Measurements from ENCODE around the gene LIMS1. TPM values are rescaled to one million over a fixed set of nuclear protein-coding genes. Genes with fewer than 3 reads are reported as not detected.
A peak's percentile ranks its signal among the peaks of the same experiment; 100 is the strongest.
"Not testable (repeated sequence)": the region's sequence is repeated elsewhere in the genome, so short reads cannot be mapped to it uniquely, and the experiment has no call there.

Gene LIMS1
- total and polyA plus RNA-seq, 5 experiments from 2014 or later: 20.9 to 25.9 (median 21.9) TPM

- H3K36me3 Mint-ChIP-seq, H3K4me3 Mint-ChIP-seq, H3K27me3 Mint-ChIP-seq, ATAC-seq, DNase-seq, H3K9me3 Mint-ChIP-seq, POLR2A ChIA-PET: not testable (repeated sequence)
- Mint-ChIP-seq H3K27ac (peak overlapping the region in 1 of 10 donors; percentile 39), H3K4me1 (peaks cover 9 to 32% (median 19%) of the 10 kb centered on the region in 4 donors)
These were observed 119.2 kb downstream of the LIMS1 start for GRCh38 chr2:108653425-108653824.

DNA sequence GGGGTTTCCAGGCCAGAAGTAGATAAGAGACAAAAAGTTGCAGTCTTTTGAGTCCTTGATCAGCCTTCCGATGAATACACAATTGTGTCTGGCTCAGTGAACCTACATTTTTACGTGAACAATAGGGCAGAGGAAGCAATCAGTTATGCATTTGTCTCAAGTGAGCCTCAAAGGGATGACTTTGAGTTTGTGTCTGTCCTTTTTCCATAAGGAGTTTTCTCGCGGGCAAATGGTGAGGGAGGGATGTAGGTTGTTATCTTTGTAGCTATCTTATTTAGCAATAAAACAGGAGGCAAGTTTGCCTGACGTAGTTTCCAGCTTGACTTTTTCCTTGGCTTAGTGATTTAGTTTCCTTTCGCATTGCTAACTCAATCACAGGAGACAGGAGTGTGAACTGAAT, 119.6 kb downstream of the LIMS1 start:
- POLR2A ChIA-PET, DNase-seq, ATAC-seq, H3K36me3 Mint-ChIP-seq, H3K27me3 Mint-ChIP-seq, H3K9me3 Mint-ChIP-seq, H3K4me3 Mint-ChIP-seq: not testable (repeated sequence)
- H3K4me1 Mint-ChIP-seq: peaks cover 9 to 32% (median 19%) of the 10 kb centered on the region in 4 donors
- H3K27ac Mint-ChIP-seq: peak overlapping the region in 1 of 10 donors; percentile 39

DNA sequence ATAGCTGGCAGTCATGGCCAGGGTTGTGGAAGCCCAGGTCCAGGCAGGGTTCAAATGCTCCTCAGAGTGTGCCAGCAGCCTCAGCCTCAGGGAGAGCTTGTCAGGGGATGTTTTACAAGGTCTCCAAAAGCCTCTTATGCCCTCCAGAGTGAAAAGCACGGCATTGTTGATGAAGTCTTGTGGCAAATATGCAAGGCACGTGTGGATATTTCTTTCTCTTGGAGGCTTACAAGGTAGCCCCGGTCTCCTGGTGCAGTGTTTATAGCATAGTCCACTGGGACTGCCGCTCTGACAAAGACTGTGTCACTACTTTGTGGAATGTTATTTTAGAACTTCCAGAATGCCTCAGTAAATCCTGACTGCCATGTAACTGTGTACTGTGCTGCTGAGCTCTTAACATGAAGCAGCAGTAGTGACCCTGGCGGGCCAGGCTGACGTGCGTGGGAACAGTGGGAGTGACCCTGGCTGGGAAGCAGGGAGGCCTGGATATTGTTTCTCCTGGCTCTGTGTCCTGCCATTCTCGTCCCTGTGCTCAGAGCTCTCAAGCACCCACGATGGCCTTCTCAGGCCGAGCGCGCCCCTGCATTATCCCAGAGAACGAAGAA, 120.4 kb downstream of the LIMS1 start:
- H3K36me3 Mint-ChIP-seq, H3K27me3 Mint-ChIP-seq, H3K9me3 Mint-ChIP-seq, H3K27ac Mint-ChIP-seq, POLR2A ChIA-PET, H3K4me3 Mint-ChIP-seq, DNase-seq, ATAC-seq: not testable (repeated sequence)
- peaks cover 9 to 27% (median 19%) of the 10 kb centered on the region in 4 donors for H3K4me1 Mint-ChIP-seq

DNA sequence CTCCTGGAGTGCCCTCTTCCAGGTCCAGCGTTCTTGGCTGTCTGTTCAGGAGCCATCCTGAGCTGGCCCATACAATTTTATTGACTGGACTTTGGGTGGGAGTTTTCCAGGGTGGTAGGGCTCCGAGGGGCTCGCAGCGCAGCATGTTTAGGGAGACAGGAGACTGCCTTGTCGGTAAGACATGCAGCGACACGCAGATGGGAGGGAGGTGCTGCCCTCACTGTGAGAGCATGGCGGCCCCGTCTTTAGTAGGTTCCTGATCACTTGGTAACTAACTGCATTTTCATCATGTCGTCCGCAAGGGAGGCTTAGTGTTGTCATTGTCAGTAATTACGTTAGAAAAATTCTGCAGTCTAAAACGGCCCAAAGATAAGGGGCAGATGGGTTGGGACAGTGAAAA, 121.0 kb downstream of the LIMS1 start:
- peaks cover 9 to 25% (median 18%) of the 10 kb centered on the region in 4 donors for H3K4me1 Mint-ChIP-seq
- POLR2A ChIA-PET, H3K4me3 Mint-ChIP-seq, H3K36me3 Mint-ChIP-seq, H3K9me3 Mint-ChIP-seq, DNase-seq, H3K27me3 Mint-ChIP-seq, ATAC-seq, H3K27ac Mint-ChIP-seq: not testable (repeated sequence)

DNA sequence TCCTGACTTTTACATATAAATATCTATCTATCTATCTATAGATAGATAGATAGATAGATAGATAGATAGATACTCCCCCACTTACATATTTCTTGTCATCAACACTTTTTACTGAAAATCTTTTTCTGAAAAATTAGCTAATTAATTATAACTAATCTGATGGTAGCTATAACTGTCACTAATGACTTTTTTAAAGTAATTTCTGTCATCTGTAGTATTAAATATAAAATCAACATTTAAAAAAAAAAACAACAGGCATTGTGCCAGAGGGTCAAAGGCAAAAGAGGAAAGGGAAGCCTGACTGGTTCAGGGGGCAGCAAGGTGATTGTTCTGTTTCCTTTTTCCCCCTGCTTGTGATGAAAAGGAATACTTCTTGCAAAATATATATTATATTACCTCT, 122.0 kb downstream of the LIMS1 start:
- ATAC-seq, H3K27ac Mint-ChIP-seq, H3K9me3 Mint-ChIP-seq, H3K36me3 Mint-ChIP-seq, DNase-seq, POLR2A ChIA-PET, H3K27me3 Mint-ChIP-seq, H3K4me3 Mint-ChIP-seq: not testable (repeated sequence)
- peaks cover 6 to 15% (median 10%) of the 10 kb centered on the region in 4 donors for H3K4me1 Mint-ChIP-seq

GRCh38 chr2:108657517-108657916, 123.2 kb downstream of the LIMS1 start:
- POLR2A ChIA-PET, H3K4me3 Mint-ChIP-seq, ATAC-seq, H3K27me3 Mint-ChIP-seq, DNase-seq, H3K9me3 Mint-ChIP-seq, H3K36me3 Mint-ChIP-seq, H3K27ac Mint-ChIP-seq: not testable (repeated sequence)
- H3K4me1 Mint-ChIP-seq: peaks cover 2 to 11% (median 4%) of the 10 kb centered on the region in 4 donors

DNA sequence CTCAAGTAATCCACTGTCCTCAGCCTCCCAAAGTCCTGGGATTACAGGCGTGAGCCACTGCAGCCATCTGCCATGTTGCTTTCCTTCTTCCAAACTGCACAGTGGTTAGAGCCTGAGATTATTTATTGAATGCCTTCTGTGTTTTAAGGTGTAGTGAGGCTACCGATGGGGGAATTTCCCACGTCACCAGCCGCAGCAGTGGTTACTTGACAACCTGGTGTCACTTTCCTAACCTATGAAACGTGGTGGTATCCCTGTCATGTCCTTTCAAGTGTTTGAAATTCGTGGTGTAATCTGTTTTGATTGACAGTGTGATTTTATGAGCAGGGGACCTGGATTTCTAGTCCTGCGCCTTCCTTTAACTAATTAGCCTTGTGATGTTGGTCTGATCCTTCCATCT, 124.3 kb downstream of the LIMS1 start:
- H3K9me3 Mint-ChIP-seq, POLR2A ChIA-PET, H3K36me3 Mint-ChIP-seq, H3K4me3 Mint-ChIP-seq, ATAC-seq, H3K27ac Mint-ChIP-seq, H3K27me3 Mint-ChIP-seq, DNase-seq, H3K4me1 Mint-ChIP-seq: not testable (repeated sequence)

DNA sequence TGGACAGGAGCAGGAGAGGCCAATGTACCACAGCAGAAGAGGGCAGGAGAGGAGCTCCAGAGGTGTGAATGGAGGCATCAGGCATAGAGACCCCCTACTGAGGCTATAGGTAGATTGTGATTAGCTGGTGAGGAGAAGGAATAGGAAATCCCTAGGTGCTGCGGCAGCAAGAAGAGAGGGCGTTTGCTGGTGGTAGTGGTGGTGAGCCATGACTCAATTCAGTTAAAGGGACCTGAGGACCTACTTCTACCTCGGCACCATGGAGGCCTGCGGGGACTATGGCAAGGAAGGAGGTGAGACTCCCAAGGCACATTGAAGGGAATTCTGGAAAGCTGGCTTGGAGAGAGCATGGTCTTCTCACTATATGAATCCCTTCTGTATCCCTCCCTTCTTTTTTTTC, 127.2 kb downstream of the LIMS1 start:
- H3K4me3 Mint-ChIP-seq, DNase-seq, H3K27me3 Mint-ChIP-seq, H3K4me1 Mint-ChIP-seq, ATAC-seq, POLR2A ChIA-PET, H3K36me3 Mint-ChIP-seq, H3K9me3 Mint-ChIP-seq: not testable (repeated sequence)
- H3K27ac Mint-ChIP-seq: peak overlapping the region in 1 of 10 donors; percentile 29

DNA sequence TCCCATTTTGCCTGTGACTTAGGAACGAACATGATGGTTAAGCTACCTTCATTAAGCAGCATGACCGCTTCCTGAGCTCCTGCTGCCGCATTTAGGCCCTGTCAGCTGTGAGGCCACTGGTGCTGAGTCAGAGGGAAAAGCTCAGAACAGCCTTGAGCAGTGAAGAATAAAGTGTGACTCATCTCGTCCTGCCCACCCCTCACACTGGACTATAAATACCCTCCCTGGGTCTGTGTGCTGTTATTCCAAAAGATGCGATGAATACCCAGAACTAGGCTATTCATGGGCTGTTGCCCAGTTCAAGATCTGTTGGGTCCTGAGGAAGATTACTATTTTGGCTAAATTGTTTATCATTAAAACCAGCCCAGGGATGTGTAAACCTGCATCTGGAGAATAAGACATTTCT, 127.9 kb downstream of the LIMS1 start:
- H3K27me3 Mint-ChIP-seq, H3K4me1 Mint-ChIP-seq, POLR2A ChIA-PET, H3K36me3 Mint-ChIP-seq, H3K4me3 Mint-ChIP-seq, ATAC-seq, H3K9me3 Mint-ChIP-seq, DNase-seq: not testable (repeated sequence)
- H3K27ac Mint-ChIP-seq: peak overlapping the region in 1 of 10 donors; percentile 27

DNA sequence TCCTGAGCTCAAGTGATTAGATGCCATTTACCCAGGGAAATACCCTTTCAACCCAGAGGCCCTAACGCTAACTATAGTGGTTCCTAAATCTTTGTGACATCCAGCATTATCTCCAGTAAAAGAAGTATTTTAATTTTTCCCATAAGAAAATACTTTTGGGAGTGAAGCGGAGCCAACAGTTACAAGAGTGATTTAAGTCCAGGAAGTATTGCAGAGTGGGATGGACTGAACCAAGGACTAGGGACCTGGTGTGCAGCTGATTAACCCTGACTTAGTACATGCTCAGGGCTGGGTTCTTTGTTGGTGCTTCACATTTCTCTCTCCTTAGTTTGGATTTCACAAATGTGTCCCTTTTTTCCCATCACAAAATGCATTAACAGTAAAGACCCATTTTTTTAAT, 129.1 kb downstream of the LIMS1 start:
- H3K4me1 Mint-ChIP-seq, H3K4me3 Mint-ChIP-seq, POLR2A ChIA-PET, DNase-seq, H3K27me3 Mint-ChIP-seq, H3K36me3 Mint-ChIP-seq, ATAC-seq, H3K9me3 Mint-ChIP-seq: not testable (repeated sequence)
- peak overlapping the region in 1 of 10 donors; percentile 29 for H3K27ac Mint-ChIP-seq

GRCh38 chr2:108664089-108664488, 129.8 kb downstream of the LIMS1 start:
- H3K27ac Mint-ChIP-seq, H3K9me3 Mint-ChIP-seq, H3K27me3 Mint-ChIP-seq, H3K4me3 Mint-ChIP-seq, DNase-seq, H3K4me1 Mint-ChIP-seq, POLR2A ChIA-PET, ATAC-seq, H3K36me3 Mint-ChIP-seq: not testable (repeated sequence)

- POLR2A ChIA-PET, H3K4me3 Mint-ChIP-seq: not testable (repeated sequence)
These were observed 130.7 kb downstream of the LIMS1 start for GRCh38 chr2:108664979-108665378.

DNA sequence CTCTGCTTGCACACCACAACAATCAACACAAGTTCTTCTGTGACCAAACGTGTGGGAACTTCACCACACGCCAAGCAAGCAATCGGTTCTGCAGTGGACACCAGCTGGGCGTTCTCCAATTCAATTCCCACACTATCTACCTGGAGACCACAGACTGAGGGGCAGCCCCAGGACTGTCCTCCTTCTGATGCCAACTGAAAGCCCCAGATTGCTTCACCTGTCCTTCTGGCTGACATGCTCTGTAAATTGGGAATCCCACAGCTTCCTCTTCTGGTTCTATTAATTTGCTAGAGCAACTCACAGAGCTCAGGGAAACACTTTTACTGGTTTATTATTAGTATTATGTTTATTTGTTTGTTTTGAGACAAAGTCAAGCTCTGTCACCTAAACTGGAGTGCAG, 131.7 kb downstream of the LIMS1 start:
- H3K4me3 Mint-ChIP-seq, H3K4me1 Mint-ChIP-seq, H3K36me3 Mint-ChIP-seq, ATAC-seq, POLR2A ChIA-PET, H3K27me3 Mint-ChIP-seq, H3K9me3 Mint-ChIP-seq, DNase-seq, H3K27ac Mint-ChIP-seq: not testable (repeated sequence)

More at GRCh38 chr2:108664979-108665378, 130.7 kb downstream of the LIMS1 start:
- H3K27me3 Mint-ChIP-seq, H3K27ac Mint-ChIP-seq, ATAC-seq, H3K9me3 Mint-ChIP-seq, DNase-seq, H3K4me1 Mint-ChIP-seq, H3K36me3 Mint-ChIP-seq: not testable (repeated sequence)

DNA sequence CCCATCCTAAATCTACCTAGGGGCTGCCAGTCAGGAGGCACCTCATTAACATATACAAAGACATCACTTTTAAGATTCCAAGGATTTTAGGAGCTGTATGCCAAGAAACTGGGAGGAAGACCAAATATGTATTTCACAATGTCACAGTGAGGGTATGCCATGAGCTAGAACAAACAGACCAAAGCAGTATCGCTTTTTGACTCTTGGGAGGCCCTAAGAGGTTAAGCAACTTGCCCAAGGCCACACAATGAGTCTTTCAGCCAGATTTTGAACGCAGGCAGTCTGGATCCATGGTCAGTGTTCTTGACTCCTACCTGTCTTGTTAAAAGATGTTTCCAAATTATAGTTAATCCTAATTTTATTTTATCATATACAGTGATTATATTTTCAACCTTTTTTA, 132.9 kb downstream of the LIMS1 start:
- H3K4me1 Mint-ChIP-seq, DNase-seq, H3K9me3 Mint-ChIP-seq, H3K4me3 Mint-ChIP-seq, H3K36me3 Mint-ChIP-seq, H3K27ac Mint-ChIP-seq, POLR2A ChIA-PET, H3K27me3 Mint-ChIP-seq, ATAC-seq: not testable (repeated sequence)

All from naive thymus-derived CD8-positive, alpha-beta T cell (primary cell).